ENCODE data around the gene GLB1L.

DNA sequence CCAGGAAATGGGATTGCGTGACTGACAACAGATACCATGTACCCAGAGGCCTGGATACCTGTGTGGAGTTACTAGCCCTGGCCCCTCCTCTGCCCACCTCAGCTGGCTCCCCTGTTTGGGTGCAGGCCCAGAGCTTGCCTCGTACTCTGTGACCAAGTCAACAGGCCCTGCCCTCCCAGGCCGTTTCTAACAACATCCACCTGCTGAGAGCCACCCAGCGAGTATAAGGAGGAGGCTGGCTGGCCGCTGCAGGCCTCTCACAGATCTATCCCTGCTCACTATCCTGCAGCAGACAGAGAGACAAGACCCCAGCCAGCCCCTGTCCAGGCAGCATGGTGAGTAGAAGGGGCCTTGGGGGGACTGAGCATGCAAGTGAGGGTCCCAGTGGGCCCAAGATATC, 21.0 kb upstream of the GLB1L start:
- TF ChIP-seq, protein P1, sequence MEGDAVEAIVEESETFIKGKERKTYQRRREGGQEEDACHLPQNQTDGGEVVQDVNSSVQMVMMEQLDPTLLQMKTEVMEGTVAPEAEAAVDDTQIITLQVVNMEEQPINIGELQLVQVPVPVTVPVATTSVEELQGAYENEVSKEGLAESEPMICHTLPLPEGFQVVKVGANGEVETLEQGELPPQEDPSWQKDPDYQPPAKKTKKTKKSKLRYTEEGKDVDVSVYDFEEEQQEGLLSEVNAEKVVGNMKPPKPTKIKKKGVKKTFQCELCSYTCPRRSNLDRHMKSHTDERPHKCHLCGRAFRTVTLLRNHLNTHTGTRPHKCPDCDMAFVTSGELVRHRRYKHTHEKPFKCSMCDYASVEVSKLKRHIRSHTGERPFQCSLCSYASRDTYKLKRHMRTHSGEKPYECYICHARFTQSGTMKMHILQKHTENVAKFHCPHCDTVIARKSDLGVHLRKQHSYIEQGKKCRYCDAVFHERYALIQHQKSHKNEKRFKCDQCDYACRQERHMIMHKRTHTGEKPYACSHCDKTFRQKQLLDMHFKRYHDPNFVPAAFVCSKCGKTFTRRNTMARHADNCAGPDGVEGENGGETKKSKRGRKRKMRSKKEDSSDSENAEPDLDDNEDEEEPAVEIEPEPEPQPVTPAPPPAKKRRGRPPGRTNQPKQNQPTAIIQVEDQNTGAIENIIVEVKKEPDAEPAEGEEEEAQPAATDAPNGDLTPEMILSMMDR (IDR thresholded peaks at IDR 0.05), result no peak
- no peak for TF ChIP-seq POLR2A (IDR thresholded peaks at IDR 0.05)
